Stimulated activated CD4-positive, alpha-beta T cell treated with anti-CD3 and anti-CD28 coated beads, TNF-alpha, amount 100 ng/mL, for 4 hours (primary cell): ENCODE results near the gene UBR2.
"Not testable (repeated sequence)": the region's sequence is repeated elsewhere in the genome, so short reads cannot be mapped to it uniquely, and the experiment has no call there.

Experiments used
- DNase-seq, 3 experiments: peaks; one replicate each; pipeline ENCODE4 v3.0.0-alpha.2; 2020; ENCODE audit warnings: low read depth in 3 of 3

UBR2 gene

DNA sequence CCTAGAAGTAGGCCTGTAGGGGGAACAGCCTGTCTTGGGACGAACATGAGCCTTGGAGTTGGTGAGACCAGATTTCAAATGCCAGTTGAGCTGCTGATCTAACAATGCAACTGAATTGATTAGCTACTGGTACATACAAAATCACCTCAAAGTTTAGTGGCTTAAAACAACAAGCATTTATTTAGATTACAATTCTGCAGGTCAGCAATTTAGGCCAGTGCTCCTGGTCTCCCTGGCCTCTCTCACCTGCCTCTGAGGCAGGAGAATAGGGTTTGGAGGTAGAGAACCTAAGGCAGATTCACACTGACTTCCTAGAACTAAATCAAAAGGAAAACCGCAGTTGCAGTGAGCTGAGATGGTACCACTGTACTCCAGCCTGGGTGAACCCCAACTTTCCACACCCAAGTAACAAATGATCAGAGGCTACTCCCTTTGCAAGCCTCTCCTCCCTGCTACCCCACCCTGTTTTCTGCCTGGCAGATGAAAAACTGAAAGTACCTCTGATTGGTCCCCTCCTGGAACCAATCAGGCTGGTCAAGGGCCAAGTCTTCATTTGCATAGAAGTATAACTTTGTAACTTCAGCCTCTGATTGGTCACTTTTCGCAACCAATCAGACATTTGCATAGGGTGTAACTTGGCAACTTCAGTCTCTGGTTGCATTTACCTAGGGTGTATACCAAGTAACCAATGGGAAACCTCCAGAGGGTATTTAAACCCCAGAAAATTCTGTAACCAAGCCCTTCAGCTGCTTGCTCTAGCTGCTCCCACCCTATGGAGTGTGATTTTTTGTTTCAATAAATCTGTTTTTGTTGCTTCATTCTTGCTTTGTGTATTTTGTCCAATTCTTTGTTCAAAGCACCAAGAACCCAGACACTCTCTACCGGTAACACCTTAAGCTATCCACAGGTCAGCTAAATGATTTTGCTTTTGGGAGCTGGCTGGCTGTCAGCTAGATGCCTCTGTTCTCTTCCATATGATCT, 8.1 kb upstream of the UBR2 start:
- no peak for DNase-seq

DNA sequence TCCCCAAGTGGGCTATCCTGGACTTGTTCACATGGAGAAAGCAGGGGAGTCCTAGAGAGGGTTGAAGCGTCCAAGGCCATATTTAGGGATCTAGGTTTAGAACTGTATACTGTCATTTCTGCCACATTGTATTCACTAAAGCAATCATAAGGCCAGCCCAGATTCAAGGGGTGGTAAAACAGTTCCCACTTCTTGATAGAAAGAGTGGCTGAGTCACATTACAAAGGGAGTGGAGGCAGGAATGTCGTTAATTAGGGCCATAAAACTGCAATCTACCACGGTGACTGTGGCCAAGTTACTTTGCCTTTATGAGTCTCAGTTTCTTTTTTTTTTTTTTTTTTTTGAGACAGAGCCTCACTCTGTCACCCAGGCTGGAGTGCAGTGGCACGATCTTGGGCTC, 7.4 kb upstream of the UBR2 start:
- DNase-seq: no peak

DNA sequence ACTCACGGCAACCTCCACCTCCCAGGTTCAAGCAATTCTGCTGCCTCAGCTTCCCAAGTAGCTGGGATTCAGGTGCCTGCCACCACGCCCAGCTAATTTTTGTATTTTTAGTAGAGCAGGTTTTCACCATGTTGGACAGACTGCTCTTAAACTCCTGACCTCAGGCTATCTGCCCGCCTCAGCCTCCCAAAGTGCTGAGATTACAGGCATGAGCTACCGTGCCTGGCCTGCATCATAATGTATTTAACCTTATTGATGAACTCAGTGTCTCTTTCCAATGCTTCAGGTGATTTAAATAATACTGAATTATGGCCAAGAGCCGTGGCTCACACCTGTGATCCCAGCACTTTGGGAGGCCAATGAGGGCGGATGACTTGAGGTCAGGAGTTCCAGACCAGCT, 4.6 kb upstream of the UBR2 start:
- DNase-seq: not testable (repeated sequence)

DNA sequence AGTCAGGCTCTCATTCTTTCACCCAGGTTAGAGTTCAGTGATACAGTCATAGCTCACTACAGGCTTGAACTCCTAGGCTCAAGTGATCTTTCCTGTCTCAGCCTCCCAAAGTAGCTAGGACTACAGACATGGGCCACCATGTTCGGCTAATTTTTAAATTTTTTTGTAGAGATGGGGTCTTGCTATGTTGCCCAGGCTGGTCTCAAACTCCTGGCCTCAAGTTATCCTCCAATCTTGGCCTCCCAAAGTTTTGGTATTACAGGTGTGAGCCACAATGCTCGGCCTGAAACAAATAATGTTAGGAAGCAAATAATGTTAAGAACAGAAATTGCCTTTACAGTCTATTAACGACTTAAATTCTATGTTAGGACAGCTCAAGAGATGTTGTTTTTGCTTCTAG, 1.8 kb upstream of the UBR2 start:
- DNase-seq: no peak

DNA sequence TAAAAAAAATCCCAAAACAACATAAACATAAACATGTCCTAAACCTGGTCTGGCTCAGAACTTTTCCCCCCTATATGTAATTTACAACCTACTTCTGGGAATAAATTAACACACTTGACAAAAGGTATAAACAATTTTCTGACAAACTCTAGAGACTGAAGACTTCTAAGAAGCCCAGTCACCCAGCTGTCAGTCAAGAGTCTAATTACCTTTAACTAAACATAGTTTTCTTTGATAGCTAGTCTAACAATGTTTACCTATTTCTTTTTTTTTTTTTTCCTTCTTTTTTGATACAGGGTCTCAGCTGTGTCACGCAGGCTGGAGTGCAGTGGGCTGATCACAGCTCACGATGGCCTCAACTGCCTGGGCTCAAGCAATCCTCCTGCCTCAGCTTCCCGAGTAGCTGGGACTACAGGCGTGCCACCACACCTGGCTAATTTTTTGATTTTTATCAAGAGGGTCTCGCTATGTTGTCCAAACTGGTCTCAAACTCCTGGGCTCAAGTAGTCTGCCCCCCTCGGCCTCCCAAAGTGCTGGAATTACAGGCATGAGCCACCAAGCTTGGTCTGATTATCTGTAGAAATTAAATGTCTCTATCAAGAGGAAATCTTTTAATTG, 932 bp upstream of the UBR2 start:
- no peak for DNase-seq

DNA sequence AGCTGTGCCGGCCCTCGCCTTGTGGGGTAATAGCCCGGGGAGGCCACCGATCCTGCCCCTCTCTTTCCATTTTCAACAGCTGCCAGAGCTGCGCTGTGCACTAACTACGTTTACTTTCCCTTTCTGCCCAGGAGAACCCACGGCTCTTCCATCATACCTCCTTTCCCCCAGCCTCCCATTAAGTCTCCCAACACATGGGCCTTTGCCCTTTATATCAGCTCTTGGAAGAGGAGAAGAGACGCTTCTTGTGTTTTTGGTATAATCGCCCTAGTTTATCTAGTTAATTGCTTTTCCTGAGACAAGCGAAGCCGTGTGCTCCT, 637 bp downstream of the UBR2 start:
- no peak for DNase-seq

DNA sequence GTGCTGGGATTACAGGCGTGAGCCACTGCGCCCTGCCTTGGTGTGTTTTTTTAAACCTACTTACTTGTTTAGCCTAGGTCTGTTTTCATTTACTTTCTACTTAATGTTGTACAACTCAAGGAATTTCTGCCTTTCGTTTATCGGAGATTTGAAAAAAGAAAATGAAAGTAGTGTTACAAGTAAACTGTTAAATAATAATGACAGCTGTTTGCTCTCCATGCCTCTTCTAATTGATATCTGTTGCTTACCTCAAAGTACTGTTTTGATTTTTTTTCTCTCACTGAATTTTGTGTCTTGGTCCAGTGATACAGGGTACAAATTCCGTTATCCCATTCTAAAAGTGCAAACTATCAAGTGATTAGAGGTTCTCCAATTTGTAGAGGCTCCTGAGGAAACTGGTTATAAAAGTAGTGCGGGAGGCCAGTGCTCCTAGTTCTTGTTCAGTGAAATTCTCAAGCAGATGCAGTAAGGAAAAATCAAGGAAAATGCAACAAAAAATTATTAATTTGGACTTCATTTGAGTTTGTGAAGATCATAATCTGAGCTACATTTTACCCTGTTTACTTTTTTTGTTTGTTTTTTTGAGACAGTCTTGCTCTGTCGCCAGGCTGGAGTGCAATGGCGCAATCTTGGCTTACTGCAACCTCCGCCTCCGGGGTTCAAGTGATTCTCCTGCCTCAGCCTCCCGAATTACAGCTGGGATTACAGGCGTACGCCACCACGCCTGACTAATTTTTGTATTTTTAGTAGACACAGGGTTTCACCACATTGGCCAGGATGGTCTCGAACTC, 2.2 kb downstream of the UBR2 start:
- DNase-seq: no peak

DNA sequence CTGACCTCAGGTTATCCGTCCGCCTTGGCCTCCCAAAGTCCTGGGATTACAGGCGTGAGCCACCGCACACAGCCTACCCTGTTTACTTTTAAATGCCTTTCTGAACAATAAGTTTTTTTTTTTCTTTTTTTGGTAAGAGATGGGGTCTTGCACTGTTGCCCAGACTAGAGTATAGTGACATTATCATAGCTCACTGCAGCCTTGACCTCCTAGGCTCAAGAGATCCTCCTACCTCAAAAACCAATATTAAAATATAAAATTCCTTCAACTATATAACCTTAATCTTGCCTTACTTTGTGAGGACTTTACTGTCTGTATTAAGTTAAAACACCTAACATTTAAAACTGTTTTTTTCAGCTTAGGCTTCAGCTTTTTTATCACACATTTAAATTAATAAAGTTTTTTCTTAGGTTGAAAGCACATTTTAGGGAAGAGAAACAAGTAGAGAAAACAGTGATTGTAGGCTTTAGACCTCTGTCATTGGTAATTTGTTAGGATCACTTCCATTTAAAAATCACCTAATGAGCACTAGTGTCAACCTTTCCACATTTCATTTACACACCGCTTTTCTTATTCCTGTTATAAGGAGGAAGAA, 2.9 kb downstream of the UBR2 start:
- no peak for DNase-seq

DNA sequence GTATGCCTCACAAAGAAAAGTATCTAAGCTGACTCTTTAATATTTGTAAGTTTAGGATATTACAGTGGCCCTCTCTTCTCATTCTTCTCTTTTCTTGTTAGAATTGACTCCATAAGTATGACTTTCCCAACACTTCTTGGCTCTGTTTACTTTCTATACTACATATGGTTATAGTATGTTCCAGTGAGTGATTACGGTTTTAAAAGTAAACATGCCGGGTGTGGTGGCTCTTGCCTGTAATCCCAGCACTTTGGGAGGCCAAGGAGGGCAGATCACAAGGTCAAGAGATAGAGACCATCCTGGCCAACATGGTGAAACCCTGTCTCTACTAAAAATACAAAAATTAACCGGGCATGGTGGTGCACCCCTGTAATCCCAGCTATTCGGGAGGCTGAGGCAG, 3.4 kb downstream of the UBR2 start:
- DNase-seq: not testable (repeated sequence)

DNA sequence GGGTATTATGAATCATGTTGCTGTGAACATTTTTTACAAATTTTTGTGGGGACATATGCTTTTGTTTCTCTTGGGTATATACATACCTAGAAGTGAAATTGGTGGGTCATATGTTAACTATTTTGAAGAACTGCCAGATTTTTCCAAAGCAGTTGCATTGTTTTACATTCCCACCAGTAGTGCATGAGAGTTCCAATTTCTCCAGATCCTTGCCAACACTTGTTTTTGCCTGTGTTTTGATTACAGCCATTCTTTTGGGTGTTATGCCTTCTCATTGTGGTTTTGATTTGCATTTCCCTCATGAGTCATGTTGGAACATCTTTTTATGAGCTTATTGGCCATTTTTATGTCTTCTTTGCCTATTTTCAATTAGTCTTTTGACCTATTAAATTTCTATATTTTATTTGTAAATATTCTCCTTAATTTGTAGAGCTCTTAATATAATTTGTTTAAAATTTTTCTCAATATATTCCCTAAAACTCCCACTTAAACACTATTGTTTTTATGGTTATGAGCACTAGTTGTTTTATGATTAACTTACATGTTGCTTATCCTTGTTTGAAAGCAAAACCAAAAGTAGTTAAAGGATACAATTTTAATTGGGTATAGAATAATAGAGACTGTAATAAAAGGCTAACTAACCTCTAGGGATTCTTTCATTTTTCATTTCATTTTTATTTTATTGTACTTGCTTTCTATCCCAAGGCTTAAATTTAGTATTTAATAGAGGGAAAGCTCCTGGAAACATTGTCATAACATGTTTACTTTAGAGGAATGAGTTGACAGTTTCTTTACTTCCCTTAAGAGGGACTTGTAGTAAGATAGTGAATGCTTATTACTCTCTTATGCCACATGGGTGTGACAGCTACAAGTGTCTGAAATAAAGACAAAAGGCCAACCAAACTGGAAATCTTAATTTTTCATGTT, 5.5 kb downstream of the UBR2 start:
- DNase-seq: no peak

DNA sequence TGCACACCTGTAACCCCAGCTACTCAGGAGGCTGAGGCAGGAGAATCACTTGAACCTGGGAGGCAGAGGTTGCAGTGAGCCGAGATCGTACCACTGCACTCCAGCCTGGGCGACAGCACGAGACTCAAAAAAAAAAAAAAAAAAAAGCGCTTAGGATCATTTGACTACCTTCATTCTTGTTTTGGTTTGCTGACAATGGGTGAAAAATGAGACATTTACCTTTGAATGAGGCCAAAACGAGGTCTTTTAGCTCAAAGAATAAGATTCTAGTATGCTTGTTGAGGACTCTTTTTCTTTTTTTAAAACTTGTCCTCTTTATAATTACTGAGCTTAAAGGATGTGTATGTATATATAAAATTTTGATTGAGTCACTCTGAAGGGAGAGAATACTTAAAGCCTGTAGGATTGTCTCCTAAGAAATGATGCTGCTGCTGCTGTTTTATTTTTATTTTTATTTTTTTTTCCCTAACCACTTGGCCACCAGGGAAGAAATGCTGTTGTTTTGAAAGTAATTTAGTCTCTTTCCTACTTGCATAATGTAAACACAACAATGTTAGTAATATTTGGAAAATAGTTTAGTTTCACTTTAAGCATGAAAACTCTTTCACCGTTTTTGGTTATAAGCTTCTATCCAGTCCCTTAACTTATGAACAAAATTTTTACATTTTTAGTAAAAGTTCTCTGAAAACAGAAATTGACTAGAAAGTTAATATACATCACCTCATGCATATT, 7.9 kb downstream of the UBR2 start:
- DNase-seq: no peak

DNA sequence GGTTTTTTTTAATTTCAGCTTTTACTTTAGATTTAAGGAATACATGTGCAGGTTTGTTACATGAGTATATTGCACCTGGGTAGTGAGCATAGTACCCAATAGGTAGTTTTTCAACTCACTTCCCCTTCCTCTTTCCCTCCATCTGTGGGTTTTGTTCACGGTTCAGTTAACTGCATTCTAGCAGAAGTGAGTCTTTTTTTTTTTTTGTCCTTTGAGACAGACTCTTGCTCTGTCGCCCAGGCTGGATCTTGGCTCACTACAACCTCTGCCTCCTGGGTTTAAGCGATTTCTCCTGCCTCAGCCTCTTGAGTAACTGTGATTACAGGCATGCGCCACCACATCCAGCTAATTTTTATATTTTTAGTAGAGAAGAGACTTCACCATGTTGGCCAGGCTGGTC, 8.7 kb downstream of the UBR2 start:
- DNase-seq: no peak

DNA sequence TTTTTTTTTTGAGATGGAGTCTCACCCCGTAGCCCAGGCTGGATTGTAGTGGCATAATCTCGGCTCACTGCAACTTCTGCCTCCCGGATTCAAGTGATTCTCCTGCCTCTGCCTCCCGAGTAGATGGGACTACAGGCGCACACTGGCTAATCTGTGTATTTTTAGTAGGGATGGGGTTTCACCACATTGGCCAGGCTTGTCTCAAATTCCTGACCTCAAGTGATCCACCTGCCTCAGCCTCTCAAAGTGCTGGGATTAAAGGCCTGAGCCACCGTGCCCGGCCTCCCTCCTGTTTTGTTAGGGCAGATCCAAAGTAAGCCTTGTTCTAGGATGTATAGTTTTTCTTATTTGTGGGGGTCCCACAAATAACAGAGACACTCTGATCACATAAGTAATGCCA, 12.7 kb downstream of the UBR2 start:
- DNase-seq: not testable (repeated sequence)

DNA sequence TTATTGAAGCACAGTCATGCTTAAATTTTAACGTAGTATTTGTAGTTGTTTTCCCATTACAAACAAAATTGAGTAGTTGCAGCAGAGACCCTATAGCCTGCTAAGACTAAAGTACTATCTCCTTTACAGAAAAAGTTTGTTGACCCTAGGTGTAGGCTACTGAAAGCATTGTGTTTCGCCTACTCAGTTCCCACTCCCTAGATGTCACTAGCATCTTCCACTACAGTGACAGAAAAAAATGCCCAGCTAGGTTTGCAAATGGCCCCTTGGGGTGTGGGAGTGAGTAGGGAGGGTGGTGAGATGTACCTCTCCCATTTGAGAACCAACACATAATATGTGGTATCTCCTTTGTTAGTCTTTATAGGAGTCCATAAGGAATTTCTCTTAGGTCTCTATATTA, 34.5 kb downstream of the UBR2 start:
- DNase-seq: no peak

DNA sequence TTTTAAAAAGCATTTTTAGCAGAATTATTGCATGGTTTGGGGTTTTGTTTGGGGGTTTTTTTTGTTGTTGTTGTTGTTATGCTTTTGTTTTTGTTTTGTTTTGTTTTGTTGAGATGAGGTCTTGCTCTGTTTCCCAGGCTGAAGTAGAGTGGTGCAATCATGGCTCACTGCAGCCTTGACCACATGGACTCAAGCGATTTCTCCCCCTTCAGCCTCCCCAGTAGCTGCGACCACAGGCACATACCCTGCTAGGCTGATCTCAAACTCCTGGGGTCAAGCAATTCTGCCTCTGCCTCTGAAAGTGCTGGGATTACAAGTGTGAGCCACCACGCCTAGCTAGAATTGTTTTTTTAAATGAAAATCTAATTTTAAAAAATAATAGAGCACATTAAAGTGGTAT, 35.7 kb downstream of the UBR2 start:
- DNase-seq: no peak

DNA sequence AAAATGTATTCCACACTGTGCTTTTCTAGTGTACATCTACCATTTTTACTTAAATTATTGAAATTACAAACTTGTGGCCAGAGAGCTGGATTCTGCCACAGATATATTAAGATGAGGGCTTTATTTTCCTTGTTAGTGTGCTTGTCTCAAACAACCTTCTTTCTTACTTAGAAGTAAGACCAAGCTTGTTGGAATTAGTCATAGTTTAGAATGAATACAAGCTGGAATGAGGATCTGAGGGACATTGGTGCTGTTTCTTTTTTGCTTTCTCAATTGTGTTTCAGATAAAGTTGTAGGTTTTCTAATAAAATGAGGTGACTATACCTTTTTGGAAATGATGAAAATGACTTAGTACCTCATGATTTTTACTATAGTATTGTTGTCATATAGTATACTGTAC, 40.3 kb downstream of the UBR2 start:
- no peak for DNase-seq

DNA sequence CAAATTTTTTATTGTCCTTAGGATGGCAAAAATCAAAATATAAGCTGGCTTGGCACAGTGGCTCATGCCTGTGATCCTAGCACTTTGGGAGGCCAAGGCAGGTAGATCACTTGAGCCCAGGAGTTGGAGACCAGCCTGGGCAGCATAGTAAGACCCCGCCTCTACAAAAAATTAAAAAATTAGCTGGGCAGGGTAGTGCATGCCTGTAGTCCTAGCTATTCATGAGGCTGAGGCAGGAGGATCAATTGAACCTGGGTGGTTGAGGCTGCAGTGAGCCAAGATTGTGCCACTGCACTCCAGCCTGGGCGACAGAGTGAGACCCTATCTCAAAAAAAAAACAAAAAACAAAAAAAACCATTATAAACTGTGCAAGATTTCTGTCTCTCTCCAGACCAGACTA, 40.9 kb downstream of the UBR2 start:
- not testable (repeated sequence) for DNase-seq

DNA sequence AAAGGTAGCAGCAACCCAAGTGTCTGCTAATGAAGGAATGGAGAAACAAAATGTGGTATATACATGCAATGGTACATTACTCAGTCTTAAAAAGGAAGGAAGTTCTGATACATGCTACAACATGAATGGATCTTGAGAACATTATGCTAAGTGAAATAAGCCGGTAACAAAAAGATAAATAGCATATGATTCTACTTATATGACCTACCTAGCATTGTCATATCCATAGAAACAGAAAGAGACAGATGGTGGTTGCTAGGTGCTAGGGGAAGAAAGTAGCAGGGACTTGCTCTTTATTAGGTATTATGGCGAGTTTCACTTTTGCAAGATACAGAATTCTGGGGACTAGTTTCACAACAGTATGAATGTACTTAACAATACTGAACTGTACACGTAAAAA, 46.6 kb downstream of the UBR2 start:
- DNase-seq: no peak

DNA sequence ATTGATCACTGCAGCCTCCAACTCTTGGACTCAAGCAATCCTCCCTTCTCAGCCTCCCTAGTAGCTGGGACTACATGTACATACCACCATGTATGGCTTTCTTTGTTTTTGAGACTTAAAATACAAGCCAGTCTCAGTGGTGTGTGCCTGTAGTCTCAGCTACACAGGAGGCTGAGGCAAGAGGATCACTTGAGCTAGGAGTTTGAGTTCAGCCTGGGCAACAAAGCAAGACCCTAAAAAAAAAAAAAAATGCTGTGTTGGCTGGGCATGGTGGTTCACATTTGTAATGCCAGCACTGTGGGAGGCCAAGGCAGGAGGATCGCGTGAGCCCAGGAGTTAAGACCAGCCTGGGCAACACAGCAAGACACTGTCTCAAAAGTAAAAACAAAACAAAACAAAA, 51.7 kb downstream of the UBR2 start:
- DNase-seq: no peak

DNA sequence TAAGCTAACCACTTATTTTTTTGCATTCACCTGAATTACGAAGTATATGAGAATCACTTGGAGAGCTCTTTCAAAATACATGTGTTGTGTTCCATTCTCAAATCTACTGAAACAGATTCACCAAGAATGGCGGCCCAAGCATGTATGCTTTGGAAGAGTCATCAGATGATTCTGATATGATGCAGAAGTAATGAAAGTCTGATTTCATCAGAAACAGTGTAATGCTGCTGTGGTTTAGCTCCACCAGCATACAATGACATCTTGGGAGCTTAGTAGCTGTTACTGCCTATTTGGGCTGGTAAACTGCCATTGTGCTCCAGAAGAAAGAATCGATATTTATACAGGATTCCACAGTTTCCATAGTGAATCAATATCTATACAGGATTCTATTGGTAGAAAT, 52.9 kb downstream of the UBR2 start:
- DNase-seq: no peak

DNA sequence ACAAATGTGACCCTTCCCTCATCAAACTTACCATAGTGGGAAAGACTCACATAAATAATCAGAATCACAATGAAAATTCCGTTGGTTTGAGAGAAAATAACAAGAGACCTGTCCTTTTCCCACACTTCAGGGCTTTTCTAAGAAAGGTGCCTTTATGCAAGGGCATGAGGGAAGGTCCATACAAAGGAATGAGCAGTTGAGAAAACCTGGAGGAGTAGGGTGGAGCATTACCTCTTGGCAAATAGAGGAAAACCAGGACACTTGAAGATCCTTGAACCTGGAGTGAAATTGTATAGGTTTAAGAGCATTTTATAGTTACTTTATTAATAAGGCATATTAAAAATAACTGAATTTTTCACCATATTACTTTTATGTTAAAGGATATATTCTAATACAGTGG, 54.3 kb downstream of the UBR2 start:
- no peak for DNase-seq
